GOT3 (cell line): ENCODE results near the gene ZCCHC2.

ENCODE experiments used
- DNase-seq: peaks from one replicate; lab custom pipeline; 2025; ENCODE audit warnings: mixed read lengths; lab: John Stamatoyannopoulos, UW

The ZCCHC2 gene

DNA sequence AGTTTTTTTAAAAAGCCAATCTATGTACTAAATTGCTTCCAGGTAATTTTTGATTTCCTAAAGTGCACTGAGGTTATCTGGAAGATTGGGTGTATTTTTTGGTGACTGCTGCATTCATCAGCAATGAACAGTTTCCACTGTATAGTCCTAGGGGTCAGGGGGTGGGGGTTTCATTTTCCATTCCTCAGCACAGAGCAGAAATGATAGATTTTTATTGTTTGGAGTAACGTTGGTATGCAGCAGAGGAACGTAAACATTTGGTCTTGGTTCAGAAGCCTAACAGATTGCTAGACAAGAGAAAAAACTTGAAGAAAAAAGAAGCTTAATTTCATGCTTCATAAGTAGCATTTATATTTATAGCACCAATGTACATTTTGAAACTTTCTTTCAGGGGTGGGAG is 54.9 kb downstream of the ZCCHC2 start:
- DNase-seq = no peak

DNA sequence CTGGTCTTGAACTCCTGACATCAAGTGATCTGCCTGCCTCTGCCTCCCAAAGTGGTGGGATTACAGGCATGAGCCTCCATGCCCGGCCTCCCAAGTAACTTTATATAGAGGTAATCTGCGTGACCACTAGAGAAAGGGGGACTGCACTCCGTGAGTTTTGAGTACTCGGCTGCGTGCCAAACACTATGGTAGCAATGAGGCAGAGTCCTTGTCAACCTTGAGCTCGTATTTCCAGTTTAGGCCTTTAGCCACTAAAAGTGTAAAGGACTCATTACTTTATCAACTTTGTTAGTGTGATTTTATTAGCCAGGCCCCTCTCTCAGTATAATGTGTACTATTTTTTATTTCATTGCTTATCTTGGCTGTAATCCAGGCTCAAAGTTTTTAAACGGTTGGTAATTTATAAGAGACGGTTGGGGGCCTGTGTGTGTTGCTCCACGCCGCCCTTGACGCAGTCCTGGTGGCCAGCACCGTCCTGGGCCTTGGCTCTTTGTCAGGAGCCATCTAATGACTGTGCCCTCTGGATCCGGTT is 56.2 kb downstream of the ZCCHC2 start:
- no peak for DNase-seq

DNA sequence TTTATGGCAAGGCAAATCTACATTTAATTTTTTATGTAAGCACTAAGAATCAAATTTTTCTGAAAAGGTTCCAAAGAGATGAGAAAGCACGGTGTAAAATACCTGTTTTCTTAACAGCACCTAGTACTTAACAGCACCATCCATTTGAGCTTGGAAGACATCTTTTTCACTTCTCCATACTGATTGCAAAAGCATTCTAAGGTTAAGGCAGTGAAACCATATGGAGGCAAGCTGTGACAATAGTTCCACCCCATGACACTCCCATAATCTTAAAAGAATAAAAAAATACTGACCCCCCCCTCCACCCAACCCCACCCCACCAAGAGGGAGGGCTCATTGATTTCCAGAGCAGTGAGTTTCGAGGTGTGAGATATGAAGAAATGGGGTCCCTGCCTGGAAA is 60.6 kb downstream of the ZCCHC2 start:
- no peak for DNase-seq

DNA sequence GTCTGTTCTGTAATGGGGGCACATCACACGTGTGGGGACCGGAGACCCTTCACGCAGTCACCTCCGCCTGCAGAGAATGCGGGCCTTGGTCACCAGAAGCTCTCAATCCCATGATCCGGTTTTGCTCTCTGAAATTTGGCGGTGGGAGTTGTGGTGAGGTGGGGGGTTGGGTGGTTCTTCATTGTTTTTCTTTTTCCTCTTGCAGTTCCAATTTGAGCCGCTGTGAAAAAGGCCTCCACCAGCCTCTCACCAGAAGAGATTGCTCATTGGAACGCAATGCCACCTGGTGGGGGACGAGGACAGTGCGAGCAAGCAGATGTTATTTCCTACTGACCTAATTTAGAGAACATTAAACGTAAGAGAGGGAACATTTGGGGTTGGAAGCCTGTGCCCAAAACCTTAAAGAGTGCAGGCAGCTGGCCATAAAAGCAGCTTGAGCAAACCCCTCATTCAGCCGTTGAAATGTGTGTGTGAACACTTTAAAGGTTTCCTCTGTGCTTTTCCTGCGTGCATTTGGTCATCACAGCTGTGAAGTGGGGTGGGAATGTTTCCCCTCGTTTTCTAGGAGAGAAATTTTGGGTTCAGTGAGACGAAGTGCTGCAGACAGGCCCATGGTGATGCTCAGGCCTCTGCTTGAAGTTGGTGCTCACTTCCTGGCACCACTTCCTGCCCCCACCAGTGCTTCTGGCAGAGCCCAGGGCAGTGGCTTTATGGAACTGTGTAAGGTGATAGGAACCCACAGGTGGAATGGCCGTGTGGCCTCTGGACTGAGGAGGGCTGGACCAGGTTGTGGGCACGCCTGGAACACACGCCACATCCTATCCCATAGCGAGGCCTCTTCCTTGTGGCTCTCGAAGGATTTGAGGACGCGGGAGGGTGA is 61.7 kb downstream of the ZCCHC2 start:
- peak; percentile 40 for DNase-seq

DNA sequence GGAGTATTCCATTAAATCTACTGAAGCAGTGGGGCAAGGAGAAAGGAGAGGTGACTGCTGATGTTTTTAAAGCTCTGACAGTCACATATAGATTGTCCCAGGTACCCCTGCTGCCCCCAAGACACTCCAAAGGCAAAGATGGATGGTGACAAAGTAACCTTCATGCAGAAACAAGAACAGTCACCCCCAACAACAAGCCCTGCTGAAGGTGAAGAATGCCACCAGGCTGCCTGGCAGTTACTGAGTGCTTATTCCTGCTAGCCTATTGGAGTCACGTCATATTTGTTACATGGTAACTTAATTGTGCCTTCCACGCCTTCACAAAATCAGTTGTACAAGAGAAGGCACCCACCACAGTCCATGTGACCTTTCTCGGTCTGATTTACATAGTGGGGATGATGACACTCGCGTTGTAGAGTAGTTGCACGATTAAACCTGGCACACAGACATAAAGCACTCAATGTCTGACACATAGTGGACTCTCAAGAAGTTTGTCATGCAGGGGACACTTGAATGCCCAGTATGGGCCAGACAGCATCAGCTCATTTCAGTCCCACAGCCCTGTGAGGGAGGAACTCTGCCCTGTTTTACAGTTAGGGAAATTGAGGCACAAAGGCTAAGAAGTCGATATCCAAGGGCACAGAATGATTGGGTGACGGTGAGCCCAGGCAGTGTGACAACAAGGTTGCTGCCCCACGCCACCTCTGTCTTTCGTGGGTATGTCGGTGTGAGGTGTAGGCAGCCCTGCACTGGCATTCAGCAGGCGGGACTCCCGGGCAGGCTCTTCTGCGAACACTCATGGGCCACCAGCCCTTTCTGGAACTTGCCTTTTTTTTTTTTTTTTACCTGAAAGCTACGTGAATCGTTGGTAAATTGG is 62.7 kb downstream of the ZCCHC2 start:
- DNase-seq = no peak

DNA sequence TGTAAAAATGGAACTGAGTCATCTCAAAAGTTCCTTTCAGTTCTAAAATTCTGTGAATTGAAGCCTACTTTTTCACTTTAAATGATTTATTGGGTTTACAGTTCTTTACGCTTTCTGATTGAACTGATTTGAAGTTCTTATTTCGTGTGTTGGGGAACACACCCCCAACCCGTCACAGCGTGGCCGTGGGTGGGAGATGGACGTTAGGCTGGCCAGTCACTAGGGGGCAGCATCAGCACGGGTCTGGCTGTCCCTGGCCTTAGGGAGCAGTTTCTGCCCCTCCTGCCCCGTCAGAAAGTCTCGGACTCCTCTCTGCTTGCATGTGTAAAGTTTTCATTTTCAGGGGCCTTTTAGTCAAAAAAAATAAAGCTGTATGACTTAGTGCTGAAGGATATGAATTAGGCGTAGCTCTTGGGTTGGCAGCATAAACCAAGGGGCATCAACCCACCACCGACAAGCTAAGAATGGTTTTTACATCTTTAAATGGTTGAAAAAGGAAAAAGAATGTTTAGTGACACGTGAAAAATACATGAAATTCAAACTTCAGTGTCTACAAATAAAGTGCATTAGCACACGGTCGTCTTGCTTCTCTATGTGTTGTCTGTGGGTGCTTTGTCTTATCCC is 63.4 kb downstream of the ZCCHC2 start:
- peak; percentile 0 for DNase-seq

DNA sequence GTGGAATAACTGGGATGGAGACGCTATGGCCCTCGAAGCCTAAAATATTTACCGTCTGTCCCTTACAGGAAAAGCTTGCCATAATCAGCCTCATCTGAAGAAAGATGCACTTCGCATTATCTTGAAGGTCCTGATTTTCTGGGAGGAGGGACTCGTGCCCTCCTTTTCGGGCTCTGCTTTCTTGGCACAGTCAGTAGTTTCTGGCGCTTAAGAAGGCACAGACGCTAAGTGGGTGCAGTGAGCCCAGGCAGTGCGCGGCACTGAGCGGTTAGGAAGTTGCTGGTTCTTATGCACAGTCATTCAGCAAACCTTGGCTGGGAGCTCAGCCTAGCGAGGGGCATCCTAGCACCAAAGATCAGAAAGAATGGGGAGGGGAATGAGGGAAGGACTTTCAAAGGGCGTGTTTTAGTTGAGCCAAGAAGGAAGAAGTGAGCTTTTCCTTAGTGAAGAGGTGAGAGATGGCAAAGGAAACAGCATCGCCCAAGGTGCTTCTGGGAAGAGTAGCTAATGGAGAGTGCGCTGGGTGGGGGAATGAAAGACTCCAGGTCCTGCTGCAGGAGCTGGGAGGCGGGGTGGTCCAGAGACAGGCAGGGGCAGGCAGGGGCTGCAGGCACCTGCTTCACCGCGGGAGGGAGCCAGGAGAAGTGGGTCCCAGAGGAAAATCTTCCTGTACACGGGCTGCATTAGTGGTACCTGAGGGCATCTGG is 64.1 kb downstream of the ZCCHC2 start:
- no peak for DNase-seq

DNA sequence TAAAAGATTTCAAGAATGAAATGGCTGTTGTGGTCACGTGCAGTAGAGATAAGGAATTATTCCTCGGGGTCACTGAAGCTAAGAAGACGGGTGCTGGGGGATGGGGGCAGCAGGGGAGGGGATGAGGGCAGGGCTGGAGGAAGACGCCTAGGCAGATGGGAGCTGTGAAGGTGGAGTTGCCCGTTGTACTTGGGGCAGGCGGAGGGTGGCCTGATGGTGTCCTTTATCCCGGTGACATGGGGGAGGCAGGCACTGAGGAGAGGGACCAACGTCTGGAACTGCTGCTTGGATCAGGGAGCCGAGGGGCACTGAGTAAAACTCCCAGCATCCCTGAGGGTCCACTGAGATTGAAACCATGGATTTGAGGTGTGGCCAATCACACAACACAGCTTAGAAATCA is 64.9 kb downstream of the ZCCHC2 start:
- no peak for DNase-seq

DNA sequence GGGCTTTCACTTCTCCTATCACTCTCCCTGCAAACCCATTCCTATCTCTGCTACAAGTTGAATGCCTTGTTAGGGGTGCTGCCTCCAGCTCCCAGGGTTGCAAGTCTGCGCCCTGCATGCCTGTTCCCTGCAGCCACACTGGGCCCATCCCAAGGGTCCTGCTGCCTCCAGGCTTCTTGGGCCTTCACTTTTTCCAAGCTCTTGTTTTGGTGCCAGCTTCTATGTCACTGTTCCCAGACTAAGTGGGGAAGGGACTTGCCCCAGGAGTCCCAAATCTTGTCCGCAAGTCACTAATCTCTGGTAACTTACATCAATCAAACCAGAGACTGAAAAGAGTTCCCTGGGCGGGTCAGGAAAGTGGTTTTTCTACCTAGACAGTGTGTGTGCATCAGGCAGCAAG is 65.4 kb downstream of the ZCCHC2 start:
- no peak for DNase-seq

DNA sequence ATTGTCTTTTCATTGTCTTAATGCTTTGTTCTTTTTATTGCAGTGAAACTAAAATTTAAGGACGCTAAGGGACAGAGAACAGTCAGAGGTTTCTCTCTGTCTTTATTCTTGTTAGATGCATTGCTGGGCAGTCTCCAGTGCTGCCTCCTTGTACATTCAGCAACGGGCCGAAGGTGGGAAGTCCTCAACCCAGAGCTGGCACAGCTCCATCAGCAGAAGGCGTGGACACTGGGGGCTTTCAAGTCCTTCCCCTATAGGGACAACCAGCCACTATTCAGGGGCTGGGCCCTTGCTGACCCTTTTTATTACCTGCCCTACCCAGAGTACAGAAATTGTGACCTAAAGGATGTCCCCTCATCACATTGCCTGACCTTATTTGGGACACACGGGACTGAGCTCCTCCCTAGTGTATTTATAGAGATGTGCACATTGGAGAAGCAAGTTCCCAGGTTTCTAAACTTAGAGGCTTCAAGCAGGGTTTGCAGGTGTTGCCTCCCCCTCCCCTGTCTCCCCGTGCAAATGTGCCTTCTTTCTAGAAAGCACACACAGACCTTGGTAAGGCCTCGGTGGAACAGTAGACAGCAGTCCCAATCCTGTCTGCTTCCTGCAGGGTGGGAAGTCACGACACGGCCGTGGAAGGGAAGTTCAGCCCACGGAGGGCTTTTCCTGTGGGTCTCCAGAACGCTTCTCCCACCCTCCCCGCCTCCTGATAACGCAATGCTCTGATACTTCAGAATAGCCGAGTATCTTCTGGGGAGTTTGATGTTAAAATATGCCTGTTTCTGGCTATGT is 68.2 kb downstream of the ZCCHC2 start:
- DNase-seq = no peak

DNA sequence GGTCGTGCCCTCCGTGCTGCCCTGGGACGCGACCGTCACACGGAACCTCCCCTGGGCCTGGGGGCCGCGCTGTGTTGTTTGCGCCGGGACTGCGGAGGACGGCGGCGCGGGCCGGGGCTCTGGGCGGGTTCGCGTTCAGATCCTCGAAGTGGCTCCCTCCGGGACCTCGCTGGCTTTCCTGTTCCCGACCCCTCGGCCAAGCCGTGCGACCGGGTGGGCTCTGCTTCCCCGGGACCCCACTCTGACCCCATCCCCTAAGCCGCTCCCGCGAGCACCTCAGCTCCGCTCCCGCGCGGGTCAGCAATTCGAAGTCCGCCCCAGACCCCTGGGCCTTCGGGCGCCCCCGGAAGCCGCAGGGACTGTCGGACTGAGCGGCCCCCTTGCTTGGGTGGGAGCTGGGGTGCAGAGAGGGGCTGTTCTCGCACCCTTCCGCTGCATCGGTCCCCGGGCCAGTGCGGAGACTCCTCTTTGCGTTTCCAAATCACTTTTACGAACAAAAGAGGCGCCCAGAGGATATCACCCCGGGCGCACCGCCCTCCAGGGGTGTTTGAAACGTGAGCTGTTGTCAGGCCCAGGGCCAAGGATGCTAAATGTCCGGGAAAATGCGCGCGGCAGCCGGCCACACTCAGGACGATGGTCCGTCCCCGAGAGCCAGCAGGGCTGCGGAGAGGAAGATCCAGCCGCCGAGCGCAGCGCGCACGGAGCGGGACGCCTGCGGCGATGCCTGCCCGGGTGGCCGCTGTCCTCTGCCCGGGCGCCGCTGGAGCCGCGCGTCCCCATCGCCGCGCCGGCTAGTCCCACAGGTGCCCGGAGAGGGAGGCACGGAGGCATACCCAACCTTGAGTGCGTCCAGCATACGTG is 73.5 kb downstream of the ZCCHC2 start:
- no peak for DNase-seq

DNA sequence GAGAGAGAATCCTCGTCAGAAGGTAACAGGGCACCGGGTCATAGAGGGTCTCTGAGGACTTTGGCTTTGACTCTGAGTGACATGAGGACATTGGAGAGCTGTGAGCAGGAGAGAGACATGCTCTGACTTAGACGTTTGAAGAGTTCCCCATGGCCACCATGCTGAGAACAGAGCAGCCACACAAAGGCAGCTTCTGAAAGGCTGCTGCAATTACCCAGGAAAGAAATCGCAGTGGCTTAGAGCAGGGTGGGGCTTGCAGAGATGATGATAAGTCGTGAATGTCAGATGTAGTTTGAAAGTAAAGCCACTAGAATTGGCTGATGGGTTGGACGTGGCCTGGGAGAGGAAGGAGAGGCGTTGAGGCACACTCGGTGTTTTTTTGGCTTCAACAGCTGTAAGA is 79.0 kb downstream of the ZCCHC2 start:
- no peak for DNase-seq

DNA sequence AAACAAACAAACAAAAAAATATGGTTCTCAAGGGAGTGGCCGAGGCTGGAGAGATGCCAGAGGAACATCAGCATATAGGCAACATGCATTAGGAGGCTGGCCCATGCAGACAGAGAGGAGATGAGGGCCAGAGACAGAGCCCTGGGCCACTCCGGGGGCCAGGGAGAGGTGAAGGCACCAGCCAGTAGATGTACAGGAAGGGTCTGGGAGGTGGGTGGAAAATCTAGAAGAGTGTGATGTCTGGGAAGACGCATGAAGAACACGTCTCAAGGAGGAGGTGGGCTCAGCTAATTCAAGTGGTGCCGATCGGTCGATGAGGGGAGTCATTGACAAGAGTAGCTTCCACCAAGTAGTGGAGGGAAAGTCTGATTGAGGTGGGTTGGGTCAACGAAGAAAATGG is 79.9 kb downstream of the ZCCHC2 start:
- no peak for DNase-seq

DNA sequence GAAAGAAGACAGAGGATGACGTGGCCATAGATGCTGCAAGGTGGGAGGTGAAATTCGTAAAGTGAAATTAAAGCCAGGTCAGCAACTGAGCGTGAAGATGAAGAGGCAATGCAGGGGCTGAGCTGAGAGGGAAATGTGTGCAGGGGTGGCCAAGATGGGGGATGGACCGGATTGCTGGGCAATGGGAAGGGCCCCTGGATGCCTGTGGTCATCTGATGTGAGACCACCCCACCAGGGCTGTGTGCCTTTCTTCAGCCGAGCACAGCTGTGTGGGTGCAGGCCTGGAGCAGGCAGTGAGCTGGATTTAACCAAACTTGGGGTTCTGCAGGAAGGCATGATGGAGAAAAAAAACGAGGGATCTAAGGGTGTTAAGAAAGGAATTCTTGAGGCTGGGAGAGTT is 80.4 kb downstream of the ZCCHC2 start:
- no peak for DNase-seq

DNA sequence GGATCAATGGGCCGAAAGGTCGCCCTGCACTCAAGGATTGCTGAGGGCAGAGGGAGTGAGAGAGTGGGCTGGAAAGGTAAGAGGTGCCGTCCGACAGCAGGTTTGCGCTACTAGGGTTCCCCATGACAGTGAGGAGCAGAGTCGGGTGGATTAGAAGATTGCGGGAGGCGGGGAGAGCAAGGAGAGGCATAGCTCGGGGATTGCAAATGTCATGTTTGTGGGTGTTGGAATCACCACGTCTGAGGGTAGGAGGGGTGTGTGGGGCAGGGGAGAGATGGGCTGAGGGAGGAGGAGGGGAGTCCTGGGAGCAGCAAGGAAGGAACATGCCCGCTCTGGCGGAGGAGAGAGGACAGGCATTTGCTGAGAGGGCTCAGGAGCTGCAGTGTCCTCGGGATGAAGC is 81.2 kb downstream of the ZCCHC2 start:
- DNase-seq = no peak

DNA sequence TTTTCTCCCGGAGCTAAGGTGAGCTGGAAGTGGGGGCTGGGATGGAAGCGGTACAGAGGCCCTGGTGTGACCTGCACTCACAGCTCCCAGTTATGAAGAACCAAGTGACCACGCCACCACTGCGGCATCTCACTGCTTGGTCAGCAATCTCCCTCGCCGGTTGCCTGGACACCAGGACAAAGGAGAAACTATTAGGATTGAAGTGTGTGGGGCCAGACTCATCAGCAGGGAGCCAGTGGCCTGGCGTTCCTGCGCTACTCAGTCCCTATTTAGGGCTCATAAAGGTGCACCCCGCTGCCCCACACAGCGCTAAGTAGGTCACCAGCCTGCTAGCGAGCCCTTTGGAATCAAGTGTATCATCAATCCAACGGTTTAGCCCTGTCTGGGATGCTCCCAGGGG is 82.9 kb downstream of the ZCCHC2 start:
- DNase-seq = no peak

DNA sequence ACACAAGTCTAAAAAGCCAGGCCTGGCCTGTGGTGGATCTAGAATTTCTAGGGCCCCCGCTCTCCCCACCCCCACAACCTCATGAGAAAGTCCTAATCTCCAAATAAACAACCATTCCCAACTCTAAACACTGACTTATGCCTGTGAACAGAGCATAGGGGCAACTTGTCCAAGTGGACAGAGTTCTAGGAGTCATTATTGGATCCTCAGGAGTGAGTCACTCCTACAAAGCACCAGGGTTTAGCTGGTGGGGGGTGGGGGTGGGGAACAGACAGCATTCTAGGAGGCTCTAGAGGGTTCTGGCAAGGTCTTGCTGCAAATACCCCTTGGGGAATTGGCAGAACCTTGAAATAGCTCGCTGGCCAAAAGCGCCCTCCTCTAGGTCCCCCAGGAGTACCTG is 83.3 kb downstream of the ZCCHC2 start:
- no peak for DNase-seq

DNA sequence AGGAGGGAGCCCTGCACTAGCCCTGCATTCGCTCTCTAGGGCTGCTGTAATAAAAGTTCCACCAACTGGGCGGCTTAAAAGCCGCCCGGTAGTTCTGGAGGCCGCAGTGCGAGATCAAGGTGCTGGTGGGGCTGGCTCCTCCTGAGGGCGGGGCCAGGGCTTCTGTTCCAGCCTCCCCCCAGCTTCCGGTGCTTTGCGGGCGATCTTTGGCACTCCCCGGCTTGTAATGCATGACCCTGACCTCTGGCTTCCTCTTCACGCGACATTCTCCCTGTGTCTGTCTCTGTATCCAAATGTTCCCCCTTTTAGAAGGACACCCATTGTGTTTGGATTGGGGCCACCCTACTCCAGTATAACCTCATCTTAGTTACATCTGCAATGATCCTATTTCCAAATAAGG is 84.5 kb downstream of the ZCCHC2 start:
- no peak for DNase-seq

DNA sequence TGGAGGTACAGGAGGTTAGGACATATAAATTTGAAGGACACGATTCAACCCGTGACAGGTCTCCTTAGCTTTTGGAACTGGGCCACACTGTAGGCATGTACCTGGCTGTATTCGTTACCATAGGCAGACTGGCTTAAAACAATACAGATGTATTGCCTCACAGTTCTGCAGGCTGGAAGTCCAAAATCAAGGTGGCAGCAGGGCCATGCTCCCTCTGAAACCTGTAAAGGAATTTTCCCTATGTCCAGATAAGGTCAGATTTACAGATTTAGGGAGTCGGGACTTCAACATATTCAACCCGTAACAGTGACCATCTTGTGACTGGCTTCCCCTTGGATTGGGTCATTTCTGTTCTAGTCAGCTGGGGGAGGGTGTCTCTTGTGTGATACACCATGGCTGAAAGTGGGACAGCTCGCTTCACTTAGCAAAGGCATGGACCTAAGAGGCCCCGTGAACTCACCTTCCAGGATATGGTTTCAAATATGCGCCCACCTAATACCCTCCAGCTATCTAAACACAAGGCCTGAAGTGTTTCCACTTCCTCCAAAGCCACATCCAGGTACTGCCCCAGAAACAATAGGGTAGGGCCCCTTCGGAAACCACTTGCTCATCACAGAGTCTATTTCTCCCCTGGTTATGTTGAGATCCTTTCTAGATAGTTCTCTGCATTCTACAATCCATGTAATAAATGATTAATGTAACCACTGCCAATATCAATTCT is 85.0 kb downstream of the ZCCHC2 start:
- no peak for DNase-seq
